ENCODE results near the gene CLSTN1. TPM values are rescaled to one million over a fixed set of nuclear protein-coding genes. Genes with fewer than 3 reads are reported as not detected.

The CLSTN1 gene
- polyA plus RNA-seq, 3 donors, result 5.2 to 25.2 (median 5.3) TPM

- peaks cover 27% of the 10 kb centered on the region for H3K79me2 ChIP-seq (ENCODE audit: insufficient read depth, low read length)
- intact Hi-C loops (cut with micrococcal nuclease), result loop anchor here in 1 of 2 donors (10.0 kb wide), 1 partner anchor 135 kb away; no protein-coding TSS in a partner anchor
- Mint-ChIP-seq H3K36me3 (peaks cover 71 to 91% of the 10 kb centered on the region in 2 donors), H3K9me3 (peaks cover 0 to 2% (median 0%) of the 10 kb centered on the region in 7 donors), H3K4me3 (no peak overlapping the region), H3K4me1 (peaks cover 19% of the 10 kb centered on the region), H3K27me3 (ENCODE audit: low read depth in 3 of 3) (peaks cover 0 to 2% (median 1%) of the 10 kb centered on the region in 3 donors), H3K27ac (peak overlapping the region; percentile 61 to 86 (median 70))
- H3K4me3 ChIP-seq (replicated peaks in 1 of 3; ENCODE audit: low read depth in 2 of 3, low read length in 3 of 3), result no peak overlapping the region
- H3K4me2 ChIP-seq (replicated peaks; ENCODE audit: extremely low read depth, low read length, poor library complexity, severe bottlenecking), result no peak overlapping the region
- H3K9me3 ChIP-seq (replicated peaks in 1 of 2; ENCODE audit: control insufficient read depth in 1 of 2, insufficient read depth in 1 of 2, low read length in 2 of 2), result no peaks in the 10 kb centered on the region
- peaks cover 14 to 15% of the 10 kb centered on the region in 2 donors for H3K4me1 ChIP-seq (ENCODE audit: control insufficient read depth in 1 of 2, insufficient read depth in 2 of 2, low read length in 2 of 2)
- H4K20me1 ChIP-seq (ENCODE audit: insufficient read depth, low read length), result peaks cover 94% of the 10 kb centered on the region
- no peak overlapping the region for H2AFZ ChIP-seq (ENCODE audit: insufficient read depth, low read depth, low read length, poor library complexity, severe bottlenecking)
- WGBS (ENCODE audit: insufficient coverage), result 96% methylated on average over 3 of the region's 12 CpGs
- H3K9ac ChIP-seq (ENCODE audit: insufficient read depth, low read length, poor library complexity, severe bottlenecking), result no peak overlapping the region
- no peaks in the 10 kb centered on the region for H3K27me3 ChIP-seq (ENCODE audit: control insufficient read depth in 2 of 2, insufficient read depth in 2 of 2, low read length in 2 of 2)
- H3K27ac ChIP-seq (ENCODE audit: low read depth in 1 of 2, low read length in 2 of 2), result peak overlapping the region; percentile 79 to 80
- no peak for TF ChIP-seq CTCF (IDR thresholded peaks at IDR 0.05)
- peaks cover 72 to 84% of the 10 kb centered on the region in 2 donors for H3K36me3 ChIP-seq (replicated peaks in 1 of 2; ENCODE audit: control insufficient read depth in 1 of 2, insufficient read depth in 2 of 2, low read length in 2 of 2)
- DNase-seq, result no peak
Measured at GRCh38 chr1:9729523-9729922, 94.2 kb downstream of the CLSTN1 start.

GRCh38 chr1:9728451-9729295 is 95.1 kb downstream of the CLSTN1 start:
- Mint-ChIP-seq H3K27me3 (ENCODE audit: low read depth in 3 of 3) (peaks cover 0 to 2% (median 1%) of the 10 kb centered on the region in 3 donors), H3K36me3 (peaks cover 74 to 91% of the 10 kb centered on the region in 2 donors), H3K4me3 (no peak overlapping the region), H3K9me3 (peaks cover 0 to 2% (median 0%) of the 10 kb centered on the region in 7 donors), H3K4me1 (peaks cover 19% of the 10 kb centered on the region), H3K27ac (peak overlapping the region; percentile 61 to 86 (median 81))
- H3K4me1 ChIP-seq (ENCODE audit: control insufficient read depth in 1 of 2, insufficient read depth in 2 of 2, low read length in 2 of 2), result peaks cover 14 to 15% of the 10 kb centered on the region in 2 donors
- H3K79me2 ChIP-seq (ENCODE audit: insufficient read depth, low read length), result peaks cover 31% of the 10 kb centered on the region
- peaks cover 74 to 84% of the 10 kb centered on the region in 2 donors for H3K36me3 ChIP-seq (replicated peaks in 1 of 2; ENCODE audit: control insufficient read depth in 1 of 2, insufficient read depth in 2 of 2, low read length in 2 of 2)
- peak overlapping the region; percentile 79 to 80 for H3K27ac ChIP-seq (ENCODE audit: low read depth in 1 of 2, low read length in 2 of 2)
- H3K27me3 ChIP-seq (ENCODE audit: control insufficient read depth in 2 of 2, insufficient read depth in 2 of 2, low read length in 2 of 2), result no peaks in the 10 kb centered on the region
- no peak for TF ChIP-seq CTCF (IDR thresholded peaks at IDR 0.05)
- no peak overlapping the region for H2AFZ ChIP-seq (ENCODE audit: insufficient read depth, low read depth, low read length, poor library complexity, severe bottlenecking)
- H3K4me2 ChIP-seq (replicated peaks; ENCODE audit: extremely low read depth, low read length, poor library complexity, severe bottlenecking), result no peak overlapping the region
- intact Hi-C loops (cut with micrococcal nuclease), result loop anchor here in 1 of 2 donors (10.0 kb wide), 1 partner anchor 136 kb away; no protein-coding TSS in a partner anchor
- H3K4me3 ChIP-seq (replicated peaks in 1 of 3; ENCODE audit: low read depth in 2 of 3, low read length in 3 of 3), result no peak overlapping the region
- no peaks in the 10 kb centered on the region for H3K9me3 ChIP-seq (replicated peaks in 1 of 2; ENCODE audit: control insufficient read depth in 1 of 2, insufficient read depth in 1 of 2, low read length in 2 of 2)
- DNase-seq, result no peak
- peaks cover 98% of the 10 kb centered on the region for H4K20me1 ChIP-seq (ENCODE audit: insufficient read depth, low read length)
- no peak overlapping the region for H3K9ac ChIP-seq (ENCODE audit: insufficient read depth, low read length, poor library complexity, severe bottlenecking)
- WGBS (ENCODE audit: insufficient coverage), result 78% methylated on average over 31 of the region's 33 CpGs

Measured in CD14-positive monocyte (primary cell).